ENCODE measurements around the gene DLAT. TPM values are rescaled to one million over a fixed set of nuclear protein-coding genes. Genes with fewer than 3 reads are reported as not detected.
"Not testable (repeated sequence)": the region's sequence is repeated elsewhere in the genome, so short reads cannot be mapped to it uniquely, and the experiment has no call there.

The DLAT gene
- total and polyA plus RNA-seq, 5 donors = 53.7 to 117 (median 95.9) TPM

GRCh38 chr11:112087212-112087611 is 62.0 kb downstream of the DLAT start:
- no peaks in the 10 kb centered on the region for H3K27me3 ChIP-seq (ENCODE audit: control insufficient read depth, insufficient read depth)
- no peaks in the 10 kb centered on the region for H3K9me3 ChIP-seq (ENCODE audit: control insufficient read depth, low read length)
- intact Hi-C loops (cut with DNase I) = no loop called here
- DNase-seq (no peak), ATAC-seq (peak; percentile 12 to 15)
- peak overlapping the region; percentile 97 for H3K4me3 ChIP-seq (ENCODE audit: low read length)
- 16% methylated on average over 10 of the region's 10 CpGs for WGBS
- peaks cover 2% of the 10 kb centered on the region for H3K4me1 ChIP-seq (ENCODE audit: control insufficient read depth, insufficient read depth, low read length)
- H3K27ac ChIP-seq (ENCODE audit: low read length) = peak overlapping the region; percentile 89

- H3K4me1 ChIP-seq (ENCODE audit: control insufficient read depth, insufficient read depth, low read length); H3K9me3 ChIP-seq (ENCODE audit: control insufficient read depth, low read length); H3K27ac ChIP-seq (ENCODE audit: low read length); DNase-seq; ATAC-seq; H3K4me3 ChIP-seq (ENCODE audit: low read length); H3K27me3 ChIP-seq (ENCODE audit: control insufficient read depth, insufficient read depth); intact Hi-C loops (cut with DNase I): not testable (repeated sequence)
- WGBS = 97% methylated on average over 2 of the region's 2 CpGs
Observed at GRCh38 chr11:112095302-112095701, 70.1 kb downstream of the DLAT start.

GRCh38 chr11:112096194-112096593 is 71.0 kb downstream of the DLAT start:
- intact Hi-C loops (cut with DNase I) = no loop called here
- no peak overlapping the region for H3K4me3 ChIP-seq (ENCODE audit: low read length)
- no peak overlapping the region for H3K27ac ChIP-seq (ENCODE audit: low read length)
- no peaks in the 10 kb centered on the region for H3K27me3 ChIP-seq (ENCODE audit: control insufficient read depth, insufficient read depth)
- no peaks in the 10 kb centered on the region for H3K4me1 ChIP-seq (ENCODE audit: control insufficient read depth, insufficient read depth, low read length)
- H3K9me3 ChIP-seq (ENCODE audit: control insufficient read depth, low read length) = no peaks in the 10 kb centered on the region
- DNase-seq = no peak
- no peak for ATAC-seq

- intact Hi-C loops (cut with DNase I) = no loop called here
- ATAC-seq (no peak), DNase-seq (no peak)
- Histone ChIP-seq H3K4me1 (ENCODE audit: control insufficient read depth, insufficient read depth, low read length) (no peaks in the 10 kb centered on the region), H3K4me3 (ENCODE audit: low read length) (no peak overlapping the region), H3K27me3 (ENCODE audit: control insufficient read depth, insufficient read depth) (no peaks in the 10 kb centered on the region), H3K27ac (ENCODE audit: low read length) (no peak overlapping the region), H3K9me3 (ENCODE audit: control insufficient read depth, low read length) (no peaks in the 10 kb centered on the region)
- 89% methylated on average over 11 of the region's 11 CpGs for WGBS
Observed at GRCh38 chr11:112097734-112098528, 72.7 kb downstream of the DLAT start.

- intact Hi-C loops (cut with DNase I) = no loop called here
- H3K4me1 ChIP-seq (ENCODE audit: control insufficient read depth, insufficient read depth, low read length) = no peaks in the 10 kb centered on the region
- ATAC-seq (no peak), DNase-seq (no peak)
- H3K4me3 ChIP-seq (ENCODE audit: low read length) = no peak overlapping the region
- no peaks in the 10 kb centered on the region for H3K9me3 ChIP-seq (ENCODE audit: control insufficient read depth, low read length)
- 41% methylated on average over 2 of the region's 2 CpGs for WGBS
- no peak overlapping the region for H3K27ac ChIP-seq (ENCODE audit: low read length)
- no peaks in the 10 kb centered on the region for H3K27me3 ChIP-seq (ENCODE audit: control insufficient read depth, insufficient read depth)
Observed at GRCh38 chr11:112100462-112100861, 75.3 kb downstream of the DLAT start.

GRCh38 chr11:112103446-112103845 is 78.2 kb downstream of the DLAT start:
- ATAC-seq = no peak
- H3K27me3 ChIP-seq (ENCODE audit: control insufficient read depth, insufficient read depth) = no peaks in the 10 kb centered on the region
- no peaks in the 10 kb centered on the region for H3K4me1 ChIP-seq (ENCODE audit: control insufficient read depth, insufficient read depth, low read length)
- WGBS = 89% methylated on average over 6 of the region's 6 CpGs
- intact Hi-C loops (cut with DNase I) = no loop called here
- DNase-seq = no peak
- H3K4me3 ChIP-seq (ENCODE audit: low read length) = no peak overlapping the region
- H3K27ac ChIP-seq (ENCODE audit: low read length) = no peak overlapping the region
- no peaks in the 10 kb centered on the region for H3K9me3 ChIP-seq (ENCODE audit: control insufficient read depth, low read length)

GRCh38 chr11:112106070-112106469 is 80.9 kb downstream of the DLAT start:
- no peak overlapping the region for H3K4me3 ChIP-seq (ENCODE audit: low read length)
- DNase-seq = no peak
- H3K27me3 ChIP-seq (ENCODE audit: control insufficient read depth, insufficient read depth) = no peaks in the 10 kb centered on the region
- H3K27ac ChIP-seq (ENCODE audit: low read length) = no peak overlapping the region
- 95% methylated on average over 8 of the region's 8 CpGs for WGBS
- intact Hi-C loops (cut with DNase I) = no loop called here
- no peaks in the 10 kb centered on the region for H3K9me3 ChIP-seq (ENCODE audit: control insufficient read depth, low read length)
- H3K4me1 ChIP-seq (ENCODE audit: control insufficient read depth, insufficient read depth, low read length) = no peaks in the 10 kb centered on the region
- no peak for ATAC-seq

Other genes starting within 250 kb of the DLAT start
- 10 to 100 TPM; 17.0 to 84.9 (median 23.8) TPM for gene ALG9, start 153.8 kb upstream of the DLAT start, total RNA-seq
- gene ALG9, start 153.8 kb upstream of the DLAT start, polyA plus RNA-seq = 16.3 TPM
- gene FDXACB1, start 146.2 kb upstream of the DLAT start, total RNA-seq = 1 to 10 TPM; 1.6 to 1.7 (median 1.6) TPM
- gene FDXACB1, start 146.2 kb upstream of the DLAT start, polyA plus RNA-seq = 1.1 TPM
- gene CFAP68, start 145.9 kb upstream of the DLAT start, total RNA-seq = 10 to 100 TPM; 22.8 to 51.1 (median 32.0) TPM
- 51.5 TPM for gene CFAP68, start 145.9 kb upstream of the DLAT start, polyA plus RNA-seq
- gene CRYAB, start 113.6 kb upstream of the DLAT start, total RNA-seq = 1,000 to 10,000 TPM; 4,923 to 5,929 (median 5,581) TPM
- 9,689 TPM for gene CRYAB, start 113.6 kb upstream of the DLAT start, polyA plus RNA-seq
- gene HSPB2, start 112.7 kb upstream of the DLAT start, total RNA-seq = 100 to 1,000 TPM in 1 of 4 donors, 10 to 100 TPM in 3; 38.0 to 103 (median 69.2) TPM
- gene HSPB2, start 112.7 kb upstream of the DLAT start, polyA plus RNA-seq = 106 TPM
- 1 to 10 TPM; 2.2 to 5.5 (median 2.6) TPM for gene C11orf52, start 106.5 kb upstream of the DLAT start, total RNA-seq
- 4.1 TPM for gene C11orf52, start 106.5 kb upstream of the DLAT start, polyA plus RNA-seq
- gene DIXDC1, start 88.1 kb upstream of the DLAT start, total RNA-seq = 10 to 100 TPM; 23.1 to 34.8 (median 26.3) TPM
- gene DIXDC1, start 88.1 kb upstream of the DLAT start, polyA plus RNA-seq = 9.1 TPM
- gene PIH1D2, start 48.6 kb downstream of the DLAT start, total RNA-seq = 1 to 10 TPM; 1.2 to 1.8 (median 1.6) TPM
- 1.8 TPM for gene PIH1D2, start 48.6 kb downstream of the DLAT start, polyA plus RNA-seq
- 1 to 10 TPM; 8.0 to 9.8 (median 8.3) TPM for gene NKAPD1, start 48.9 kb downstream of the DLAT start, total RNA-seq
- 5.0 TPM for gene NKAPD1, start 48.9 kb downstream of the DLAT start, polyA plus RNA-seq
- 100 to 1,000 TPM in 1 of 4 donors, 10 to 100 TPM in 3; 88.8 to 108 (median 90.9) TPM for gene TIMM8B, start 61.3 kb downstream of the DLAT start, total RNA-seq
- 167 TPM for gene TIMM8B, start 61.3 kb downstream of the DLAT start, polyA plus RNA-seq
- gene SDHD, start 61.5 kb downstream of the DLAT start, total RNA-seq = 100 to 1,000 TPM; 137 to 205 (median 167) TPM
- 258 TPM for gene SDHD, start 61.5 kb downstream of the DLAT start, polyA plus RNA-seq
- 1 to 10 TPM; 2.9 to 4.9 (median 4.5) TPM for gene IL18, start 138.7 kb downstream of the DLAT start, total RNA-seq
- 3.1 TPM for gene IL18, start 138.7 kb downstream of the DLAT start, polyA plus RNA-seq
- gene TEX12, start 142.0 kb downstream of the DLAT start, total RNA-seq = 1 to 10 TPM in 1 of 4 donors, not detected in 3; 1.1 TPM
- gene TEX12, start 142.0 kb downstream of the DLAT start, polyA plus RNA-seq = 0.20 TPM
- 100 to 1,000 TPM in 2 of 4 donors, 10 to 100 TPM in 2; 78.3 to 147 (median 96.8) TPM for gene BCO2, start 150.1 kb downstream of the DLAT start, total RNA-seq
- gene BCO2, start 150.1 kb downstream of the DLAT start, polyA plus RNA-seq = 70.8 TPM
- 10 to 100 TPM; 22.9 to 28.3 (median 26.7) TPM for gene PTS, start 201.0 kb downstream of the DLAT start, total RNA-seq
- gene PTS, start 201.0 kb downstream of the DLAT start, polyA plus RNA-seq = 40.7 TPM
- gene PLET1, start 235.5 kb downstream of the DLAT start, total RNA-seq = not detected
- gene PLET1, start 235.5 kb downstream of the DLAT start, polyA plus RNA-seq = not detected

Measured in right cardiac atrium (tissue), 5 donors.